GM18909 (cell line): ENCODE data around the gene HDAC9.
A peak's percentile ranks its signal among the peaks of the same experiment; 100 is the strongest.

Experiments
- ATAC-seq: cut with Tn5 transposase; IDR thresholded peaks from one replicate; pipeline ENCODE4 v1.9.1; 2021; ENCODE audit warnings: mild to moderate bottlenecking; ENCODE audit not compliant: unreplicated experiment, poor library complexity

Gene HDAC9

GRCh38 chr7:18861514-18862118 is 366.1 kb downstream of the HDAC9 start:
- ATAC-seq: peak; percentile 73

- ATAC-seq: no peak
Measured at GRCh38 chr7:18864967-18865366, 369.4 kb downstream of the HDAC9 start.

- ATAC-seq: peak; percentile 72
Measured at GRCh38 chr7:18866359-18867036, 370.9 kb downstream of the HDAC9 start.

GRCh38 chr7:18872344-18872743 is 376.8 kb downstream of the HDAC9 start:
- ATAC-seq: no peak

GRCh38 chr7:18873734-18874336 is 378.3 kb downstream of the HDAC9 start:
- no peak for ATAC-seq

- no peak for ATAC-seq
Measured at GRCh38 chr7:18874880-18875279, 379.3 kb downstream of the HDAC9 start.

- no peak for ATAC-seq
Measured at GRCh38 chr7:18877874-18878273, 382.3 kb downstream of the HDAC9 start.

GRCh38 chr7:18886832-18887231 is 391.3 kb downstream of the HDAC9 start:
- no peak for ATAC-seq

GRCh38 chr7:18889436-18889835 is 393.9 kb downstream of the HDAC9 start:
- no peak for ATAC-seq

GRCh38 chr7:18890134-18890533 is 394.6 kb downstream of the HDAC9 start:
- no peak for ATAC-seq

GRCh38 chr7:18890885-18891621 is 395.5 kb downstream of the HDAC9 start:
- ATAC-seq: no peak

GRCh38 chr7:18893156-18893555 is 397.6 kb downstream of the HDAC9 start:
- no peak for ATAC-seq

- no peak for ATAC-seq
Measured at GRCh38 chr7:18894155-18894554, 398.6 kb downstream of the HDAC9 start.

GRCh38 chr7:18895456-18895855 is 399.9 kb downstream of the HDAC9 start:
- no peak for ATAC-seq

- ATAC-seq: no peak
Measured at GRCh38 chr7:18896343-18896975, 400.9 kb downstream of the HDAC9 start.

- no peak for ATAC-seq
Measured at GRCh38 chr7:18900236-18900635, 404.7 kb downstream of the HDAC9 start.

GRCh38 chr7:18900803-18901202 is 405.3 kb downstream of the HDAC9 start:
- ATAC-seq: no peak

- no peak for ATAC-seq
Measured at GRCh38 chr7:18901351-18901750, 405.8 kb downstream of the HDAC9 start.

GRCh38 chr7:18901982-18902421 is 406.5 kb downstream of the HDAC9 start:
- ATAC-seq: no peak

GRCh38 chr7:18902892-18903291 is 407.3 kb downstream of the HDAC9 start:
- no peak for ATAC-seq

GRCh38 chr7:18903695-18904094 is 408.1 kb downstream of the HDAC9 start:
- ATAC-seq: no peak
